NCI-H2029 treated with DMSO at 0.1 percent for 48 hours (cell line): ENCODE data around the gene RERE.
"Not testable (repeated sequence)": the region's sequence is repeated elsewhere in the genome, so short reads cannot be mapped to it uniquely, and the experiment has no call there.

ENCODE experiments used
- DNase-seq: peaks from one replicate; lab custom pipeline; 2025; lab: John Stamatoyannopoulos, UW

RERE gene

DNA sequence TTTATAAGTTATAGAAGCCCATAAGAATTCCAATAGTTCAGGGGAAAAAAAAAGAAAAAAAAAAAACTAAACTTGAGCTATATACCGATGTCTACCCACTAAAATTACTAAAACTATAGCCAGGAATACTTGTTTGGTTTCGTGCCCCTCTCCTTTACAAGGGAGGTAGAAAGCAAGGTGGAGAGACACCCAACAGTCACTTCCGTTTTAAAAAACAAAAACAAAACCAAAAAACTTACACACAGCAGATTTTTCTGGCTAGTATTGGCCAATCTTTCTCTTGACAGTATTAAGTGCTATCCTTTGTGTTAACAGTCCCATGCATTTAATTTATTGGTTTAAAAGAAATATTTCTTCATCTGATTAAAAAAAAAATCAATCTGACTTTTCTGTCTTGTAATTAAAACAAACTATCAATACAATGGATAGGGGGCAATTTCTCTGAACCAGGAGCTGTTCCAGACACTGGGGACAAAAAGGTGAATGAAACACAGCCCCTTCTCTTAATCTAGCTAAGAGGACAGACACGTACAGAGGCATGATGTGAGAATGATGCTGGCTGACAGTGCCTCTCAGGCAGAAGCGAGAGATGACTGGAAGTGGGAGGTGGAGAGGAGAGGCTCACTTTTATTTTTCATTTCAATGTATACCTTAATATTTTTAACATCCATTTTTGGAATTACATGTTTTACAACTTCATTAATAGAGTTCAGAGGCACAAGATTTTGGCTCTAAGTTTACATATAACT is 214.8 kb downstream of the RERE start:
- no peak for DNase-seq

DNA sequence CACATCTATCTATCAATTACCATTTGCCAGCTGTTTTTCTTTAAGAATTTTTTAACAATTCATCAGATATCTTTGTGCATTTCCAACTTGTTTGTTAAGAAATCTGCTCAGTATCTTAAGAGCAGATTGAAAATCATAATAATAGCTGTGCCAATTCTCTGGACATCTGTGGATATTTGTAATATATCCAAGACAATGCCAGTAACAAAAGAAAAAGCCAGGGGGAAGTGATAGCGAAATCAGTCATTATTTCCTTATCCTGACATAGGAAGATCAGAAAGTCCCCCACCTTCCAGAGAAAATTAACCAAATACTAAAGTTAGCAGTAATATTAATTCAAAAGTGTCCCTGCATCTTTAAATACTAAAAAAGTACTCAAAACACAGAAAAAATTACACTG is 217.1 kb downstream of the RERE start:
- DNase-seq = no peak

DNA sequence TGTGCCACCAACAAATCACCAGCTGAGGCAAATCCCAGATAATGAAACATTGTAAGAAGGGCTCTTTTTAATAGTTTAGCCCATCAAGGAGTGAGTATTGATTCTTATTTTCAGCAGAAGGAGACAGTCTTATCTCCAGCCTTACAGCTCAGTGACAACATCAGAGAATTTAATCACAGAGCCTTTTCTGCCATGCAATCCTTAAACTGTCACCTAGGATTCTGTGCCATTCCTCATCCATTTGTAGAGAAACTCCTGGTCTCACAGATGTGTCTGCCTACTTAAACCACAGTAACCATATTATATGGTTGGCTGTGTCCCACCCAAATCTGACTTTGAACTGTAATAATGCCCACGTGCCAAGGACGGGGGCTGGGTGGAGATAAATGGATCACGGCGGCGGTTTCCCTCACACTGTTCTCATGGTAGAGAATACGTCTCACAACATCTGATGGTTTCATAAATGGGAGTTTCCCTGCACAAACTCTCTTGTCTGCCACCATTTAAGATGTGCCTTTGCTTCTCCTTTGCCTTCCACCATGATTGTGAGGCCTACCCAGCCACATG is 217.7 kb downstream of the RERE start:
- DNase-seq = no peak

DNA sequence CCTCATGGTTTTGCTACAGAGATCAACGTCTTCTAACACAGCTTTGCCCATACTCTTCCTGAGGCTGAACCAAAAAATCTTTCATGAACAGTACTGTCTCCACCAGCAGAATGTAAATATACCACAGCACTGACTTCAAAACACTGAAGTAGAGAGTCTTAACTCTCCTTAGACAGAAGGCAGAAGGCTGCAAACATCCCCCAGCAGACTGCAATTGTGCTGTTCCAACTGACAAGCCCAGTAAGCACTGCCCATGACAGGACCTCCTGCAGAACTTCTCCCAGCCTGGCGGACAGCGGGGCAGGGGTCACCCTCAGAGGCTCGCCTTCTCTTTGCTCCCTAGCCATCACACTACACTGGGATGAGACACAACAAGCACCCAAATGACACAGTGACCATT is 218.7 kb downstream of the RERE start:
- no peak for DNase-seq

DNA sequence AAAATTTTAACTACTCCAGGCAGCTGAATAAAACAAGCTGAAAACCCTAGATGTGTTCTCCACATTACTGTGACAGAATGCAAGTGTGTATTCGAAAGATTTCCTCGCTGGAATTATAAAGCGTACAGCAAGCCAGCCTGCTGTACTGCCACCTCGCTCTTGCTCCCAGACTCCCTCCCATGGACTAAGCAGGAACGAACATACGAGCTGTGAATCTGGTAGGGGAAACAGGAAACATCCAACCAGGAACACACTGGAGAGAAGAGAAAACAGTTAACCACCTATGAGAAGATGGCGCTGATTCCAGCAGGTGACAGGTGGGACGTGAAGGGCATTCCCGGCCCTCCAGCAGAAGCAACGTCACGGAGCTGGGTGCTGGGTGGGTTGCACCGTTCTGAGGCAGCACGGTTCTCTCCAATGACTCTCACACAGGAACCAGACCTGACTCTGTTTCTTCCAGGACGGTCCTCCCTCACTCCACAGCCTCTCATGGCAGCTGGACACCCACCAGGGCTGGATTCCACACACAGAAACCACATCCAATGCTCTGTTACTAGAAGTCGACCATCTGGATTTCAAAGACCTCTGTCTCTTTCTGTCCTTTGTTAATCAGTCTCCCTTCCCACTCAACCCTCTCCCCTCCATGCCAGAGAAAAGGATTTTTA is 219.2 kb downstream of the RERE start:
- peak; percentile 79 for DNase-seq

DNA sequence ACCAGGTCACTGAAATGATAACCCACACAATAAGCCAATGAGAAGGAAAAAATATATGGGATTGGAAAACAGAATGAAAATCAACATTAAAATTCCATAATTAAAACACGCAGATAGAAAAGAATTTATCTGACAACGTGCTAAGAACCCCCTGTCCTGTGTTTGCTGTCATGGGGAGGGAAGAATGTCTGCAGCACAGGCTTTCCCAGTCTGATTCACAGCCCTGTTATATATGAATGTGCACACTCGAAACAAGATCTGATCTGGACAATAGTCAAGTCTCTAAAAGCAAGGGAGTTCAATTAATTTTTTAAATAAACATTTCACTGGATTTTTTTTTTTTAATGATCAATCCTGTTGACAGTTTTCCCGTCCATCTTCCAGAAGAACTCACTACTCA is 220.0 kb downstream of the RERE start:
- DNase-seq = no peak

DNA sequence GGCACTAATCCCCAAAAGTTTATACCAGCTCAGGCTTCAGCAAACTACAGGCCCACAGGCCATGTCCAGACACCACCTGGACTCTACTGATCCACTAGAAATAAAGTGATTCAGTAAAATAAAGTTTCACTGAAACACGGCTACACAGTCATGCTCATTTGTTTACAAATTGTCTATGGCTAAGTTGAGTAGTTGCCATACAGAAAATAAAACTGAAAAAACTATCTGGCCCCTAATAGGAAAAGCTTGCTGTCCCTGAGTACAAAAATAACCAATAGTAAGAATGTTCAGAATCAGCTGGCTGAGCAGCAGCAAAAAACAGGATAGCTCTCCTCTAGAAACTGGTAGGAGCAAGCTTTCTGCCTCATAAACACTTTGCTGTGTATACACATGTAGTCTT is 221.5 kb downstream of the RERE start:
- DNase-seq = no peak

DNA sequence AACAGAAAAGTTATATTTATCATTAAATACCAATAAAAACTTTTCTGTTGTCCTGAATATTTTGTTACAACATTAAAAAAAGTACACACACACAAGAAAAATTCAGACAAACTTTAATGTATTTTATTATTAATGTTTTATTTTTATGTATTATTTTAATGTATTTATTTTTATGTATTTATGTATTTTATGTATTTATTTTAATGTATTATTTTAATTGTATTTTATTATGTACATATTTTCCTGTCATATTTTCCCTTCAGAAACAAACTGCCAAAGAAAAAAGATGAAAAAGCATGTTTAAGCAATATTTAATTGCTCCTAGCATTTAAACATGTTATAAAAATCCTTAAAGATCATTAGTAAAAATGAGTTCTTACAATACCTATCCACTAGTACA is 222.1 kb downstream of the RERE start:
- DNase-seq = no peak

DNA sequence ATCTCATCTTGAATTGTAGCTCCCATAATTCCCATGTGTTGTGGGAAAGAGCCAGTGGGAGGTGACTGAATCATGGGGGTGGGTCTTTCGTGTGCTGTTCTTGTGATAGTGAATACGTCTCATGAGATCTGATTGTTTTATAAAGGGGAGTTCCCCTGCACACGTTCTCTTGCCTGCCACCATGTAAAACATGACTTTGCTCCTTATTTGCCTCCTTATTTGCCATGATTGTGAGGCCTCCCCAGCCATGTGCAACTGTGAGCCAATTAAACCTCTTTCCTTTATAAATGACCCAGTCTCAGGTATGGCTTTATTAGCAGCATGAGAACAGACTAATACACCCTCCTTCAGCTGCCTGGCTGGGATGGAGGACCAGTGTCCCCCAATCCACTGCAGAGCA is 224.1 kb downstream of the RERE start:
- DNase-seq = not testable (repeated sequence)

DNA sequence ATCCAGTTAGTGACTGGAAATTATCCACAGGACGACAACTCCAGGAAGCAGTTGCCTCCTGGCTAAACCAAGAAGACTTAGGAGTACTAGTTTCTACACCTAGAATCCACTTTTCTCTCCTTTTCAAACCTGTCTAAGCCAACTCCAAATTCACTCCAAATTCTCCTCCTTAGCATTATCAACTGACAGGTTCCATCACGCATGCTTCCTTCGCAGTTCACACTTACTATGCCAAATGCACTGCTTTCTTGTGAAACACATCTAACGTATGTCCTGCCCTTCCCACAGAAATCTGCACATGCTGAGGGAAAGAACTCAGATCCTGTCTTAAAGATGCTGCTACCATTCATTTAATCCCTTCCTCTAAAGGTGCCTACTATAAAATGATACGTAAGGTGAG is 225.9 kb downstream of the RERE start:
- no peak for DNase-seq

DNA sequence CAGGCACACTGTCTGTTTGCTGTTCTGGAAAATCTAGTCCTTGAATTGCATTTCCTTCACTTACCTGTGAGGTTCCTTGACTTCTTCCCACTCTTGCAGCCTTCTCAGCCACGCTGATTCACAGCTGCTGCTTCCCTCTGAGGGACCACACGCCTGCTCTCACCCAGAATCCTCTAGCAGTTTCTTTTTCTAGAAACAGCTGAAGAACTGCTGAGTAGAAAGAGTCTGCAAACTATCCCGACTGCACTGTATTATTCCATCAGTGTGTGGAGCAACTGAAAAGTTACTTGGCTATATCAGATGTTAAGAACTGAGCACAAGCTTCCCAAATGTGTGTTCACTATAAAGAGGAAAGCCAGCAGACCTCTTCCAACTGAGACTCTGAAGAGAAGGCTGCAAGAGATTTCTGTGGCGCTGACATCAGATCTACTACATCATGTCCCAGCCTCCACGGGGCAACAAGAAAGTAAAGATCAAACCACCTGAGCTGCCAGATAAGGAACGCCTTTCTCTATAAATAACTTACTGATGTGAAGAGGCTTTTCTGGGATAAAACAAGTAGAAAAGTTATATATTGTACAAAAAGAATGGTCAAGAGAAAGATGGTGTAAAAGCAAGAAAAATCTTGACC is 226.6 kb downstream of the RERE start:
- no peak for DNase-seq

DNA sequence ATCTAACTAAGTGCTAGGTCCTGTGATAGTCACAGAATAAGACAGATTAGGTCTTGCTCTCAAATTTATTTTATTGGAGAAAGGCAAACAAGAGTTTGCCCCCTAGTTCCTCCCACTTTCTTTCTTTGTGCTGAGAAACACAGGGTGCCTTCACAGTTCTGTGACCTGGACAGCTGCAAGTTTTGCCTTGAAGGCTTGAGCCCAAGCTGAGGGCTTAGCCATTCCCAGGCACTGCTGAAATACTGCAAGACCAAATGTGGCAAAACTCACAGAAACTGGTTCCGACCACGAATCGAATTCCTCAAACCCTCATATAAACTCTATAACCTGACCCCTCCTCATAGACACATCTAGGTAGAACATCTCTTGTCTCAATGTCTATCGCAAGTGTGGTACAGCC is 227.9 kb downstream of the RERE start:
- DNase-seq = no peak

DNA sequence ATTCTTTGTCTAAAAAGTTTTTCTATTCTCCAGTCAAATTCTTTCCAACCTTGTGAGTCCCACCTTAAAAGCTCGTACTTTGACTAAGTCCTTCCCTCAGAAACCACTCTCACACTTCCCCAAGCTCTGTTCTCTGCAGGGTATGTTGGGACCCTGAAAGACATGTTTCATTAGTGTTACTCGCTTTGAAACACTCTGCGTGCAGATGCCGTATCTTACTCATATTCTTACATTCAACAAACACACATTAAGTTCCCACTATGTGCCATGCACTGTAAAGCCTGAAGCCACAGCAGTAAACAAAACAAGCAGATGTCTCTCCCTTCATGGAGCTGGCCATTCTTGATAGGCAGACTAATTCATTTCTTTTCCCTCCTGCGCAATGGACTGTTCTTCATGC is 229.7 kb downstream of the RERE start:
- DNase-seq = no peak

DNA sequence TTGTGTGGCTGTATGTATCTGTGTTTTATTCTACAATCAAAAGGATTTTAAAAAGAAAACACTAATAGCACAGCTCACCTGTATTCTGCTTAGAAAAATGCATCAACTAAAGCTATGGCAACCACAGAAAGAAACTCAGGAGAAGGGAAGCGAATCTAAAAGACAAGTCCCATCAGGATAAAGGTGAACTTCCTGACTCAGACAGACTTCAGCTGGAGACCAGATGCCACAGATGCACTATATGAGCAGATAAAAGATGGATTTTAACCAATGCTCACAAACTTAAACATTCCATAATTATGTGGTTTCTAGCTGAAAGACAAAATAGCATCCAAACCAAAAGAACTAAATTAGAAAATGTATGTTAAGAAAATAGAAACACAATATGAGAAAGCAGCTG is 231.0 kb downstream of the RERE start:
- DNase-seq = no peak

DNA sequence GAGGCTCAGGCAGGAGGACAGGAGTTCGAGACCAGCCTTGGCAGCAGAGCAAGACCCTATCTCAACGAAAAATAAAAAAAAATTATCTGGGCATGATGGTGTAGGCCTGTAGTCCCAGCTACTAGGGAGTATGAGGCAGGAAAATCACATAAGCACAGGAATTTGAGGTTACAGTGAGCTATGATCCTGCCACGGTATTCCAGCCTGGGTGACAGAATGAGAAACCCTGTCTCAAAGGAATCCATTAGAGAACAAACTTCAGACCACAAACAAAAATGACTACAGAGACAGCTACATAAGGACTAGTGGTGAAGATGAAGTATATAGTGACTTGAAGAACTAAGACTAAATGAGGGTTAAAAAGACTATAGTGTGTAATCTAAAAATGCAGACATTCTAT is 233.1 kb downstream of the RERE start:
- no peak for DNase-seq

DNA sequence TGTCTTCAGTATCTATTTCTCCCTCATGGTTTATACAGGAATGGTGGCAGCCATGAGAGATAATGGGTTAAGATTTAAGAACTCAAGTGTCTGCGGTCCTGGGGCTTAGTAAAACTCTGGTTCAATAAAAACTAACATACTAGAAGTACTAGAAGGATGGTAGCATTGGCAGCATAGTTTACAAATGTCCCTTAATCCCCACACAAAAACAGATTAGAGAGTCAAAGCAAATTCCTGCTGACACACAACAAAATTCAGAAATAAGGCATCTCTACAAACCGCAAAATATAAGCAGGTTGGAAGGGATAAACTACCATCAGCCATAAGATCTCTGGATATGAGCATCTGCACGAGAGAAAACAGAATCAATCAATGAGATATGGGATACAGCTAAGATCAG is 234.4 kb downstream of the RERE start:
- no peak for DNase-seq

DNA sequence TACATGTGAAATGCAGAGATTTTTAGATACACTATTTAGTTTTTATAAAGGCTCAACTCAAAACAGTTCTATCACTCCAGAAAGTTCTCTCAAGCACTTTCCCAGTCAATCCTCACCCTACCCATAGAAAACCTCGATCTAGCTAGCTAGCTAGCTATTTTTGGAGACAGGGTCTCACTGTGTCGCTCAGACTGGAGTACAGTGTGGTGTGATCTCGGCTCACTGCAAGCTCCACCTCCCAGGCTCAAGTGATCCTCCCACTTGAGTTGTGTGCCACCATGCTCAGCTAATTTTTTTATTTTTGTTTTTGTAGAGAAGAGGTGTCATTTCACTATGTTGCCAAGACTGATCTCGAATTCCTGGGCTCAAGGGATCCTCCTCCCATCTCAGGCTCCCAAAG is 236.9 kb downstream of the RERE start:
- DNase-seq = no peak

DNA sequence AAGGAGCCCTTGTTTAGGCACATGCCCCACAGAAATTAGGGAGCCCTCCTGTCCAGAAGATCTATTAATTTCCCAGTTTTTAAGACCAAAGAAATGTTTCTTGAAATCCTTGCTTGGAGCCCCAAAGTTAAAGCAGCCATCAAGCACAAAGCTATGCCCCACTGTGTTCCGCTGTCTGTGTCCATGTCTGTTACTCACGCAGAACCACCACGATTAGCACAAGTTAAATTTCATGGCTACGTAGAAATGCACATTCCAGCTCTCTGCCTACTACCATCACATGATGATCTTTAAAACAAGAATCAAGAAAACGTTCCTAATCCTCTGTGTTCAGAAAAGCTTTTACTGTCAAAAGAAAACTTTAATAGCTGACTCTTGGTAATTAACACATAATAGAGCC is 238.5 kb downstream of the RERE start:
- no peak for DNase-seq

DNA sequence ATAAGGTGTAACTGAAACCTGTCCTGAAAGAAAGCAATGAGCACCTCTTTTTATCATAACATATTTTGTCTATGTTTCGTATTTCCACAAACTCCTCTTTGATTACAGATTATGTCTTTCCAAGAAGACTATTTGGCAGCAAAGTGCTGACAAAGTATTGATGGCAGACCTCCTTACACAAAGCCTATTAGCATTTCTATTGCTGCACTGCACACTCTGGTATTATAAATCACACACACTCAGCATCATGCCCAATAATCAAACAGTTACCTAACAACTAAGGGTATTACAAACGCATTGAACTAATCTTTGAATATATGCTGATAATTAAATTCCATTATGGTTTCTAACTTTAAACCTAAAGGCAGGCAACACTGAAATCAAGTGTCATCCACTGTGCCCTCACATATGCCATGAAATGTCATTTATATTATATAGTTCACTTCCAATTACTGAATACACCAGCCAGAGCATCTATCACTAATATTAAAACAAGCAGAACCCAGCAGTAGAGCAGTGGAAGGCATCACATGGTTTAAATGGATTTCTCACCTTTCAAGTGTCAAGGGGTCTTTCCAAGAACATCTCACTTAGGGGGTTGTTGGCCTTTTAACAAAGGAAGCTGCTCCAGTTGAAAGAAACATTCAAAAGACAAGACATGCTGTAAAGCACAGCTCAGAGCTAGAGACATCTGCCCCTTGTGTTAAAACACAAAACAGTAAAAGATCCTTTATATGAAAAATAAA is 239.1 kb downstream of the RERE start:
- DNase-seq = no peak

DNA sequence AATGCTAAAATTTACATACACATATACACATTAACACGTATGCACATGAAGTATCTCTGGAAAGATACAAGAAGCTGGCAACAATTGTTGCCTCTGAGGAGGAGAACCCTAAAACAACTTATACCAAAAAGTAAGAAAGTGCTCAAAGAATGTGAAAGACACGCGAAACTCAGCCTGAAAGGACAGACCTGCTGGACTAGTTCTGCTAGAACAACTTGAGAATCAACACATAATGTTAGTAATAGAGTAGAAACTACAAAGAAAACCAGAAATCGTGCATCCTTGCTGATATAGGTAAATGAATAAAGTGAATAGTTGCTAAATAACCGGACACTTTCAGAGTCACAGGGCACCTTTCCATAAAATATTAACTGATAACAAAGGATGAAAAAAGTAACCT is 242.5 kb downstream of the RERE start:
- no peak for DNase-seq

DNA sequence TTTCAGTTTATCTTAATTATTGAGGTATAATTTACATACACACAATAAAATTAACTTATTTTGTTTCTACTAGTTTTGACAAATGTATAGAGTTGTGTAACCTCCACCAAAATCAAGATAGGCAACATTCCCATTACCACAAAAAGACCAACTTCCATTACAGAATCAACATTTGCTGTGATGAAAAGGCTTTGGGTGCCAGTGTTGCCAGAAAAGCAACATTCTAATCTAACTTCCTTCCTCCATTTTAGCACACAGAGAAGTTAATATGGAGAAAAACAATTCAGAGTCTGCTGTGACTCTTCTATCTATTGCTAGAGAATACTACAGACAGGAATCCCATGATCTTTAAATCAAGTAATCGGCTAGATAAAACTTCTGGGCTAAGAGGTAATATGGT is 245.3 kb downstream of the RERE start:
- DNase-seq = no peak

DNA sequence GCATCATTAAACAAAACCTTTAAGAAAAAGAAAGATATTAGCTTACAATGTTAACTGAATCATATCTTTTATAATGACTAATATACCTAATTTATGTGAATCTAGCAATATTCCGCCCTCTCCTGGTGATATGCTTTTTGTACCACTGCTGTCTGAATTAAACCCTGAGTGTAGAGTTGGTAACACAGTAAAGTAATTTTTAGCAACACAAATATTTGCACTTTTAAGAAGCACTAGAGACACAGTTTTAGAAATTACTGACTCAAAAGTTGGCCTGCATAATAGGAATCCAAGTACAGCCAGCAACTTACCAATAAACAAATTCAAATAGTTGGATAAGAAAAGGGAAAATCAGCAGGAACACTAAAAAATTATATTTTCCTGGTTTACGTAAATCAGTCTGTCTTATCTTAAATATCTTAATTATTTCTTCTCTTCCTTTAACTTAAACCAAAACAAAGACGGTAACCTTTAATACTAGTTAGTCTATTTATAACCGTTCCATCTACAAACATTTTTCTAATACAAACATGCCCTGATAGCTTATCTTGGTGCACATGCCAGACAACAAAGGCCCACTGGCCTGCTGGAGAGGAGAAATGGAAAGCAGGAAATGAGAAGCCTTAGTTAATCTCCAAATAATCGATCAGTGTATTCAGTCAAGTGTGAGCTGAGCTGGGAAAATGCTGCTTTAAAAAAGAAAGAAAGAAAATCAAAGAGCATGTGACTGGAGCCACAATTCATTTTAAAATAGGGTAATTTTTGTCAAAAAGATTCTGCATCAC is 246.0 kb downstream of the RERE start:
- no peak for DNase-seq
